ENCODE data around the gene RASGEF1C. TPM values are rescaled to one million over a fixed set of nuclear protein-coding genes. Genes with fewer than 3 reads are reported as not detected.
"Not testable (repeated sequence)": the region's sequence is repeated elsewhere in the genome, so short reads cannot be mapped to it uniquely, and the experiment has no call there.

Gene RASGEF1C
- total and polyA plus RNA-seq, 7 donors: 0.35 to 4.2 (median 1.1) TPM; not detected in 2

DNA sequence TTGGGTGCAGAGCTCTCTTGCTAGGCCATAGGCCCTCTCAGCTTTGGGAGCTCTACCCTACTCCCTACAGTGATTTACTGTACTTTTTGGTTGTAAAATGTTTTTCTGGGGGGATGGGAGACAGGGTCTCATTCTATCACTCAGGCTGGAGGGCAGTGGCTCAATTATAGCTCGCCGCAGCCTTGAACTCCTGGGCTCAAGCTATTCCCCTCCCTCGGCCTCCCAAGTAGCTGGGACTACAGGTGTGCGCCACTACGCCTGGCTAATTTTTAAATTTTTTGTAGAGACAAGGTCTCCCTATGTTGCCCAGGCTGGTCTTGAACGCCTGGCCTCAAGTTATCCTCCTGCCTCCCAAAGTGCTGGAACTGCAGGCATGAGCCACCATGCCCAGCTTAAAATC lies 115.8 kb downstream of the RASGEF1C start:
- no peak overlapping the region for H3K4me3 ChIP-seq
- H3K27me3 ChIP-seq: no peaks in the 10 kb centered on the region
- intact Hi-C loops (cut with DNase I): no loop called here
- no peak for TF ChIP-seq EP300 (IDR thresholded peaks at IDR 0.05)
- no peak for TF ChIP-seq POLR2A (IDR thresholded peaks at IDR 0.05)
- TF ChIP-seq, protein P1, sequence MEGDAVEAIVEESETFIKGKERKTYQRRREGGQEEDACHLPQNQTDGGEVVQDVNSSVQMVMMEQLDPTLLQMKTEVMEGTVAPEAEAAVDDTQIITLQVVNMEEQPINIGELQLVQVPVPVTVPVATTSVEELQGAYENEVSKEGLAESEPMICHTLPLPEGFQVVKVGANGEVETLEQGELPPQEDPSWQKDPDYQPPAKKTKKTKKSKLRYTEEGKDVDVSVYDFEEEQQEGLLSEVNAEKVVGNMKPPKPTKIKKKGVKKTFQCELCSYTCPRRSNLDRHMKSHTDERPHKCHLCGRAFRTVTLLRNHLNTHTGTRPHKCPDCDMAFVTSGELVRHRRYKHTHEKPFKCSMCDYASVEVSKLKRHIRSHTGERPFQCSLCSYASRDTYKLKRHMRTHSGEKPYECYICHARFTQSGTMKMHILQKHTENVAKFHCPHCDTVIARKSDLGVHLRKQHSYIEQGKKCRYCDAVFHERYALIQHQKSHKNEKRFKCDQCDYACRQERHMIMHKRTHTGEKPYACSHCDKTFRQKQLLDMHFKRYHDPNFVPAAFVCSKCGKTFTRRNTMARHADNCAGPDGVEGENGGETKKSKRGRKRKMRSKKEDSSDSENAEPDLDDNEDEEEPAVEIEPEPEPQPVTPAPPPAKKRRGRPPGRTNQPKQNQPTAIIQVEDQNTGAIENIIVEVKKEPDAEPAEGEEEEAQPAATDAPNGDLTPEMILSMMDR (IDR thresholded peaks at IDR 0.05): no peak
- TF ChIP-seq POLR2AphosphoS5 (IDR thresholded peaks at IDR 0.05): no peak
- H3K27ac ChIP-seq: no peak overlapping the region
- no peak for DNase-seq
- H3K36me3 ChIP-seq: no peaks in the 10 kb centered on the region
- no peaks in the 10 kb centered on the region for H3K9me3 ChIP-seq
- 95 to 96% methylated on average over 6 of the region's 6 CpGs for WGBS, 2 donors
- peaks cover 0 to 9% (median 7%) of the 10 kb centered on the region in 4 donors for H3K4me1 ChIP-seq

DNA sequence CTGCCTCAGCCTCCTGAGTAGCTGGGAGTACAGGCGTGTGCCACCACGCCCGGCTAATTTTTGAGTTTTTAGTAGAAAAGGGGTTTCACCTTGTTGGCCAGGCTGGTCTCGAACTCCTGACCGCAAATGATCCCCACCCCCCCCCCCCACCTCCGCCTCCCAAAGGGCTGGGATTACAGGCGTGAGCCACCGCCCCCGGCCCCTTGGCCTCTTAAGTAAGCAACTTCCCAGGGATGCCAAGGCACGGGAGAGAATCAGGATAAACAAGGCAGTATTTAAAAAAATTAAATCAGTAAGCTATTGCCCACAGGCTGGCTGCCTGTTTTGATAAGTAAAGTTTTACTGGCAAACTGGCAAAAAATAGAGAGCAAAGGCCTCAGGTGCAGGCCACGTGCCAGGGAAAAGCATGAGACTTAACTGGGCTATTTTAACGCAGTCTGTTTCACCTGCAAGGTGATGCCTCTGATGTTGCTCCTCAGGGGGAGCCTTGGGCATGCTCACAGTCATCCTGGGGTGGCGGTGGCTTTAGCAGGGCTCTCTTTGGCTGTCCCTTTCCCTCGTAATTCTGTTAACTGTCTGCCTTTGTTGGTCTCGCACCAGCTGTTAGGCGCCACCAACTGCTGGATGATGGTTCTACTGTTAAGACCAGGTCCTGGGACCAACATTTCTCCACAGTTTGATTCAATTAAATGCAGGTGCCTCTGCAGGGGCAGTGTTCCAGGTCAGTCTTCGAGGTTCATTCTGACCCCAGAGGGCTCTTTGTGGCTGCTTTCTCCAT lies 118.1 kb downstream of the RASGEF1C start:
- Histone ChIP-seq H3K4me3 (peak overlapping the region; percentile 51 to 69 (median 58)), H3K36me3 (no peaks in the 10 kb centered on the region), H3K27me3 (no peaks in the 10 kb centered on the region), H3K9me3 (no peaks in the 10 kb centered on the region), H3K4me1 (peaks cover 0 to 9% (median 7%) of the 10 kb centered on the region in 4 donors), H3K27ac (peak overlapping the region; percentile 76 to 82 (median 80))
- DNase-seq: no peak
- intact Hi-C loops (cut with DNase I): loop anchor here (1.0 kb wide), 3 partner anchors 20 to 183 kb away; partner anchors contain the start of gene RNF130
- TF ChIP-seq POLR2AphosphoS5 (IDR thresholded peaks at IDR 0.05): no peak
- TF ChIP-seq, protein P1 (IDR thresholded peaks at IDR 0.05): no peak
- no peak for TF ChIP-seq EP300 (IDR thresholded peaks at IDR 0.05)
- TF ChIP-seq POLR2A (IDR thresholded peaks at IDR 0.05): no peak
- WGBS, 2 donors: 6 to 33% methylated on average over 17 of the region's 17 CpGs

GRCh38 chr5:180090098-180090768 lies 118.8 kb downstream of the RASGEF1C start:
- intact Hi-C loops (cut with DNase I): loop anchor here (1.0 kb wide), 3 partner anchors 19 to 182 kb away; partner anchors contain the start of gene RNF130
- Histone ChIP-seq H3K4me1 (peaks cover 0 to 9% (median 7%) of the 10 kb centered on the region in 4 donors), H3K4me3 (peak overlapping the region; percentile 51 to 69 (median 58)), H3K9me3 (no peaks in the 10 kb centered on the region), H3K27ac (peak overlapping the region; percentile 76 to 82 (median 80)), H3K36me3 (no peaks in the 10 kb centered on the region), H3K27me3 (no peaks in the 10 kb centered on the region)
- DNase-seq: peak; percentile 84
- TF ChIP-seq, protein P1 (IDR thresholded peaks at IDR 0.05): peak; percentile 63 to 89 (median 66)
- TF ChIP-seq EP300 (IDR thresholded peaks at IDR 0.05) (no peak), POLR2A (IDR thresholded peaks at IDR 0.05) (no peak), POLR2AphosphoS5 (IDR thresholded peaks at IDR 0.05) (peak in 2 of 4 donors; percentile 28 to 56)
- WGBS, 2 donors: 3 to 9% methylated on average over 58 of the region's 58 CpGs

DNA sequence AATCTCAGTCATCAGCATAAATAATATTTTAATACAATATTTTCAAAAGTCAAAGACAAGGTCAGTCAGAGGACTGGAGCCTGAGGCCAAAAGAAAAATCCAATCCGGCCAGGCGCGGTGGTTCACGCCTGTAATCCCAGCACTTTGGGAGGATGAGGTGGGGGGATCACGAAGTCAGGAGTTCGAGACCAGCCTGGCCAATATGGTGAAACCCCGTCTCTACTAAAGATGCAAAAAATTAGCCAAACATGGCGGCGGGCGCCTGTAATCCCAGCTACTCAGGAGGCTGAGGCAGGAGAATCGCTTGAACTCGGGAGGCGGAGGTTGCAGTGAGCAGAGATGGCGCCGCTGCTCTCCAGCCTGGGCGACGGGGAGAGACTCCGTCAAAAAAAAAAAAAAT lies 119.4 kb downstream of the RASGEF1C start:
- intact Hi-C loops (cut with DNase I): loop anchor here (1.0 kb wide), 3 partner anchors 18 to 181 kb away; partner anchors contain the start of gene RNF130
- H3K9me3 ChIP-seq, H3K36me3 ChIP-seq, H3K4me1 ChIP-seq, H3K27me3 ChIP-seq, DNase-seq: not testable (repeated sequence)
- peak overlapping the region; percentile 76 to 82 (median 80) for H3K27ac ChIP-seq
- WGBS, 2 donors: 82 to 90% methylated on average over 18 of the region's 18 CpGs
- peak overlapping the region in 3 of 4 donors; percentile 51 to 69 (median 62) for H3K4me3 ChIP-seq

DNA sequence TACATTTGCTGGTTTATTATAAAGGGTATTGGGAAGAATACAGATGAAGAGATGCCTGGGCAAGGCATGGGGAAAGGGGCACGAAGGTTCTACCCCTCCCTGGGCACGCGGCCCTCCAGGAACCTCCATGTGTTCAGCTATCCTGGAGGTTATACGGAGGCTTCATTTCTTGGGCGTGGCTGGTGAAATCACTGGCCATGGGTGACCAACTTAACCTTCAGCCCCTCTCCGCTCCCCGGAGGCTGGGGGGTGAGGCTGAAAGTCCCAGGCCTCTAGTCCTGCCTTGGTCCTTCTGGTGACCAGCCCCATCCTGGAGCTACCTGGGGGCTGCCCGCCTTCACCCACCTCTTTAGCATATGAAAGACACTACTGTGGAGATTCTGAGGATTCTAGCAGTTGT lies 120.5 kb downstream of the RASGEF1C start:
- H3K4me3 ChIP-seq: no peak overlapping the region
- H3K36me3 ChIP-seq: no peaks in the 10 kb centered on the region
- TF ChIP-seq, protein P1 (IDR thresholded peaks at IDR 0.05): no peak
- intact Hi-C loops (cut with DNase I): no loop called here
- H3K27me3 ChIP-seq: no peaks in the 10 kb centered on the region
- no peaks in the 10 kb centered on the region for H3K9me3 ChIP-seq
- H3K4me1 ChIP-seq: peaks cover 0 to 9% (median 7%) of the 10 kb centered on the region in 4 donors
- H3K27ac ChIP-seq: no peak overlapping the region
- whole genome bisulfite sequencing, 2 donors: 89 to 95% methylated on average over 8 of the region's 8 CpGs
- DNase-seq: no peak
